HepG2 (cell line): Measurements from ENCODE around the gene POU2F2. TPM values are rescaled to one million over a fixed set of nuclear protein-coding genes. Genes with fewer than 3 reads are reported as not detected.
A peak's percentile ranks its signal among the peaks of the same experiment; 100 is the strongest.

Experiments
- ATAC-seq: fragments of 200-7000 bp; cut with Tn5 transposase; 3 replicates; pipeline ENCODE4 v1.9.1; 2020; ENCODE audit warnings: mild to moderate bottlenecking, moderate library complexity
- BruUV-seq: library from RNA; stranded (reverse); fragments of 400-500 nt; replicated peaks from 2 replicates; lab custom pipeline; 2021; lab: Mats Ljungman, UMichigan
- CTCF ChIA-PET: fragments of 300-600 bp; formaldehyde crosslinking; extraction: SDS; loops from one replicate; lab custom pipeline; 2021; ENCODE audit warnings: low total read pairs, inconsistent platforms, low intra/inter-chr PET ratio; lab: Yijun Ruan, JAX
- POLR2A ChIA-PET: fragments of 350-600 bp; sonication (Branson Sonifier 250); formaldehyde crosslinking; loops from one replicate; lab custom pipeline; 2020; ENCODE audit warnings: antibody characterized with exemption, inconsistent platforms; lab: Yijun Ruan, JAX
- DNase-seq: peaks from one replicate; pipeline ENCODE4 v3.0.0-alpha.2; 2015; ENCODE audit warnings: low spot score
- FAIRE-seq: peaks from 3 replicates; lab custom pipeline; 2011; peaks lifted over from hg19 to GRCh38; lab: Jason Lieb, UNC
- H2AFZ ChIP-seq: one replicate; pipeline ENCODE4 v1.6.1; 2011; ENCODE audit warnings: low read length, inconsistent platforms
- H3K27ac ChIP-seq: fragments of 300-600 bp; 3 replicates; pipeline ENCODE4 v1.8.0; 2011; ENCODE audit warnings: mixed run types, mild to moderate bottlenecking, mixed read lengths, low read length, inconsistent platforms; ENCODE audit not compliant: insufficient read depth; ENCODE audit errors: extremely low read length
- H3K27me3 ChIP-seq, 2 experiments: fragments of 200-600 bp in 1 of 2; 2 replicates in 1 of 2; 3 replicates in 1 of 2; pipeline versions ENCODE4 v1.6.0 to v1.8.0; 2011; ENCODE audit warnings: low read length in 2 of 2, mild to moderate bottlenecking in 2 of 2, moderate library complexity in 2 of 2, inconsistent platforms in 1 of 2; ENCODE audit not compliant: insufficient read depth in 2 of 2, control insufficient read depth in 1 of 2
- H3K36me3 ChIP-seq, 2 experiments: fragments of 200-600 bp in 1 of 2; replicated peaks in 1 of 2; 2 replicates in 1 of 2; 3 replicates in 1 of 2; pipeline versions ENCODE4 v1.5.1 to v1.8.0; 2011; ENCODE audit warnings: low read length in 2 of 2, inconsistent platforms in 1 of 2; ENCODE audit not compliant: insufficient read depth in 2 of 2, control insufficient read depth in 1 of 2
- H3K4me1 ChIP-seq: 2 replicates; pipeline ENCODE4 v1.5.1; 2012; ENCODE audit warnings: low read length, inconsistent platforms; ENCODE audit not compliant: insufficient read depth
- H3K4me2 ChIP-seq: 2 replicates; pipeline ENCODE4 v1.6.0; 2011; ENCODE audit warnings: low read depth, low read length, inconsistent platforms
- H3K4me3 ChIP-seq, 3 experiments: fragments of 200-600 bp in 1 of 3; sonication (generic), shearing (Covaris generic) in 1 of 3; replicated peaks in 1 of 3; 2 replicates each; pipeline ENCODE4 v1.5.1; 2011 to 2016; ENCODE audit warnings: low read length in 3 of 3, inconsistent platforms in 2 of 3, low read depth in 2 of 3, mild to moderate bottlenecking in 2 of 3, control low read depth in 1 of 3, mixed read lengths in 1 of 3; ENCODE audit not compliant: insufficient read depth in 1 of 3
- H3K79me2 ChIP-seq: one replicate; pipeline ENCODE4 v1.6.1; 2011; ENCODE audit warnings: low read length, inconsistent platforms; ENCODE audit not compliant: insufficient read depth
- H3K9ac ChIP-seq: 2 replicates; pipeline ENCODE4 v1.6.0; 2011; ENCODE audit warnings: mild to moderate bottlenecking, low read depth, low read length, inconsistent platforms; ENCODE audit not compliant: insufficient read depth
- H3K9me3 ChIP-seq: 2 replicates; pipeline ENCODE4 v1.5.1; 2012; ENCODE audit warnings: mild to moderate bottlenecking, low read length
- H4K20me1 ChIP-seq: 2 replicates; pipeline ENCODE4 v1.6.0; 2011; ENCODE audit warnings: inconsistent platforms, mild to moderate bottlenecking, low read length, moderate library complexity; ENCODE audit not compliant: insufficient read depth
- CEBPG ChIP-seq: IDR thresholded peaks from 2 replicates; pipeline ENCODE4 v1.6.1; 2016
- GLI4 ChIP-seq: sonication (generic); formaldehyde crosslinking; IDR thresholded peaks from 2 replicates; pipeline ENCODE4 v1.5.1; 2020; ENCODE audit warnings: missing genetic modification reagents, mild to moderate bottlenecking, moderate library complexity, borderline replicate concordance
- LCORL ChIP-seq, 2 experiments: fragments of 450-650 bp in 1 of 2; sonication (generic) in 1 of 2; formaldehyde crosslinking in 1 of 2; IDR thresholded peaks; 2 replicates each; pipeline versions ENCODE4 v1.5.0 to v1.6.1; 2017 to 2020; ENCODE audit warnings: antibody characterized with exemption in 1 of 2, missing genetic modification reagents in 1 of 2
- THYN1 ChIP-seq: sonication (generic); formaldehyde crosslinking; IDR thresholded peaks from 2 replicates; pipeline ENCODE4 v1.8.1; 2023; ENCODE audit warnings: low read depth, mild to moderate bottlenecking, moderate library complexity, missing genetic modification reagents, borderline replicate concordance
- ZNF350 ChIP-seq: sonication (generic); formaldehyde crosslinking; IDR thresholded peaks from 2 replicates; pipeline ENCODE4 v1.4.0; 2020; ENCODE audit warnings: mild to moderate bottlenecking, low read depth, missing genetic modification reagents, borderline replicate concordance
- ZNF746 ChIP-seq: sonication (generic); formaldehyde crosslinking; IDR thresholded peaks from 2 replicates; pipeline ENCODE4 v1.8.0; 2022; ENCODE audit warnings: mild to moderate bottlenecking, missing genetic modification reagents
- ZSCAN9 ChIP-seq: IDR thresholded peaks from 2 replicates; pipeline ENCODE4 v1.6.1; 2016; ENCODE audit warnings: borderline replicate concordance
- WGBS: methylation state at CpG from one replicate; pipeline ENCODE4 v1.1.6; 2017; ENCODE audit warnings: low lambda C conversion rate; 5-methylcytosine and 5-hydroxymethylcytosine counted together
- in situ Hi-C: cut with HindIII; loops from 2 replicates; pipeline ENCODE4 v1.10.0; 2017; ENCODE audit warnings: low pct_unique_long_range_greater_than_20kb; ENCODE audit not compliant: extremely low pct_ligation_motif_present
- intact Hi-C: fragments of 100-400 bp; cut with micrococcal nuclease; formaldehyde crosslinking; loops from one replicate; pipeline ENCODE4 v1.10.0; 2022; ENCODE audit not compliant: unreplicated experiment
- polyA plus RNA-seq, 8 experiments: library from polyadenylated mRNA; depleted of rRNA in 3 of 8; stranded (reverse) in 7 of 8; unstranded in 1 of 8; fragments of >200 nt; fragmentation: Illumina TruSeq in 4 of 8; extraction: Trizol in 4 of 8; gene quantifications; 2 replicates each; pipeline versions ENCODE4 v1.2.1 to v1.2.3, GENCODE V29; 2011 to 2016; ENCODE audit warnings: low read depth in 4 of 8, missing spikeins in 1 of 8, mixed read lengths in 1 of 8; ENCODE audit not compliant: insufficient read depth in 1 of 8
- total RNA-seq, 5 experiments: library from RNA; depleted of rRNA; stranded (reverse); fragments of >200 nt; fragmentation: Illumina TruSeq; extraction: Trizol; gene quantifications; 2 replicates each; pipeline ENCODE4 v1.2.3, GENCODE V29; 2016; ENCODE audit warnings: low read depth in 1 of 5
- TF ChIP-seq, protein P1 (sequence below): IDR thresholded peaks from 2 replicates; pipeline ENCODE4 v1.6.1; 2016; ENCODE audit warnings: missing biosample characterization, missing genetic modification reagents, low read depth
- TF ChIP-seq, protein P2 (sequence below): sonication (generic); formaldehyde crosslinking; IDR thresholded peaks from 2 replicates; pipeline ENCODE4 v1.4.0; 2020; ENCODE audit warnings: mild to moderate bottlenecking, missing genetic modification reagents

Gene POU2F2
- total and polyA plus RNA-seq, 2 of the 13 experiments (the other 11 are each of a cell fraction or from before 2014, with no cell fraction given) = 0.09 to 0.17 TPM

DNA sequence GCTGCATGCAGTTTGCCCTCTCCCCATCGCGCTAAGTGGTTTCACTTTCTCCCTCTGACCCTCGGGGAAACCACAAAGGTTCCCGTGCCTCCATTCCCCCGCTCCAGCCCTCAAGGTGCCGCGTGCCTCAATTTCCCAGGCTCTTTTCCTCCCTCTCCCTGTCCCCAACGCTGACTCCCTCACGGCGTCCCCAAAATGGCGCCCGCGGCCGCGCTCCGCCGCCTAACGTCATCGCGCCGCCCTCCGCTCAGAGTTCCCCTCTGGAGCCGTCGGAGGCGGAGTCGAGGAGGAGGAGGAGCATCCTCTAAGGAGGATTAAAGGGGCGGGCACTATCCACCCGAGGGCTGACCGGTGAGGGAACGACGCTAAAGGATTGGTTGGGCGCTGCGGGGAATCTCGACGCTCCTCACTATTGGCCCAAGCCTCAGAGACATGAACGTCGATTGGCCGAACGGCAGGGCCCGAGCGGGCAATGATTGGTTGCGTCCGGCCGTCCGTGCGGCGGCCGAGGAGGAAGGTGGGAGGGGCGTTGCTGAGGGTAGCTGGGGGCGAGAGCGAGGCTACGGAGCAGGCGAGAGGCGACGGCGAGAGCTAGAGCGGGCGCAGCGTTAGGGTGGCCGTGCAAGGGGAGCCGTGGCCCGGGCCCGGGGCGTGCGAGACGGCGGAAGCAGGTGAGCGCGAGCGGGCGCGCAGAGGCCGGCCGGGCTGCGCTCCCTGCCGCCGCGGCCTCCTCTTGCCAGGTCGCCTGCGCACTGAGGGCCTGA lies 56.4 kb downstream of the POU2F2 start, which contains the start of gene ZNF574 (continued):
- TF ChIP-seq ZNF350 (CRISPR knock-in tag) (peak; percentile 67; the same call in 1 of the 2 replicates), CEBPG (CRISPR knock-in tag) (no peak), ZSCAN9 (CRISPR knock-in tag) (0 out of 2 replicates have a peak, but pooled peaks have one; percentile 42), GLI4 (CRISPR knock-in tag) (peak; percentile 95; the same call in 1 of the 2 replicates), THYN1 (CRISPR knock-in tag) (no peak)

DNA sequence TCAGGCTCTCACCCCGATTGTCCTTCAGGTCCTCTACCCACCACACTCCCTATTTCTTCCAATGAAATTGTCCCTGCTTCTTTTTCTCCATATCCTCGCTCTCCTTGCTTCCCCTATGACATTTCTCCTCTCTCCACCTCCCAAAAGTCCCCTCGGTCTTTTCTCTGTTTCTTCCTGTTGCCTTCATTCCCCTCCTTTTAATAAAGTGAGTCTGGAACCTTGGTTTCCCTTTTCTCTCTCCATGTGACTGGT lies 57.0 kb downstream of the POU2F2 start:
- peak; percentile 46; the same call in 1 of the 2 replicates for TF ChIP-seq ZNF746 (CRISPR knock-in tag)
- TF ChIP-seq, protein P1, sequence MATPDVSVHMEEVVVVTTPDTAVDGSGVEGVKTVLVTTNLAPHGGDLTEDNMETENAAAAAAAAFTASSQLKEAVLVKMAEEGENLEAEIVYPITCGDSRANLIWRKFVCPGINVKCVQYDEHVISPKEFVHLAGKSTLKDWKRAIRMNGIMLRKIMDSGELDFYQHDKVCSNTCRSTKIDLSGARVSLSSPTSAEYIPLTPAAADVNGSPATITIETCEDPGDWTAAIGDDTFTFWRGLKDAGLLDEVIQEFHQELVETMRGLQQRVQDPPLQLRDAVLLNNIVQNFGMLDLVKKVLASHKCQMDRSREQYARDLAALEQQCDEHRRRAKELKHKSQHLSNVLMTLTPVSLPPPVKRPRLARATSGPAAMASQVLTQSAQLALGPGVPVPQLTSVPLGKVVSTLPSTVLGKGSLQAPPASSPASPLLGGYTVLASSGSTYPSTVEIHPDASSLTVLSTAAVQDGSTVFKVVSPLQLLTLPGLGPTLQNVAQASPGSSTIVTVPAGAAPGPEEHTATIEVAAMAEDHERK (CRISPR knock-in tag) = no peak
- 0 out of 2 replicates have a peak, but pooled peaks have one; percentile 59 for TF ChIP-seq LCORL (IDR thresholded peaks at IDR 0.05)
- no peak for TF ChIP-seq LCORL (CRISPR knock-in tag; IDR thresholded peaks at IDR 0.05)
- TF ChIP-seq, protein P2, sequence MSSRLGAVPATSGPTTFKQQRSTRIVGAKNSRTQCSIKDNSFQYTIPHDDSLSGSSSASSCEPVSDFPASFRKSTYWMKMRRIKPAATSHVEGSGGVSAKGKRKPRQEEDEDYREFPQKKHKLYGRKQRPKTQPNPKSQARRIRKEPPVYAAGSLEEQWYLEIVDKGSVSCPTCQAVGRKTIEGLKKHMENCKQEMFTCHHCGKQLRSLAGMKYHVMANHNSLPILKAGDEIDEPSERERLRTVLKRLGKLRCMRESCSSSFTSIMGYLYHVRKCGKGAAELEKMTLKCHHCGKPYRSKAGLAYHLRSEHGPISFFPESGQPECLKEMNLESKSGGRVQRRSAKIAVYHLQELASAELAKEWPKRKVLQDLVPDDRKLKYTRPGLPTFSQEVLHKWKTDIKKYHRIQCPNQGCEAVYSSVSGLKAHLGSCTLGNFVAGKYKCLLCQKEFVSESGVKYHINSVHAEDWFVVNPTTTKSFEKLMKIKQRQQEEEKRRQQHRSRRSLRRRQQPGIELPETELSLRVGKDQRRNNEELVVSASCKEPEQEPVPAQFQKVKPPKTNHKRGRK (CRISPR knock-in tag) = peak; percentile 66; the same call in 1 of the 2 replicates
- TF ChIP-seq, all 625 proteins: peak for 3
- peaks cover 3 to 7% of the 10 kb centered on the region in 2 experiments; a peak in 2 of 5 replicates for H3K27me3 ChIP-seq
- H2AFZ ChIP-seq = peak overlapping the region; percentile 89
- peaks cover 28% of the 10 kb centered on the region for H3K4me1 ChIP-seq
- H3K27ac ChIP-seq = peak overlapping the region; percentile 90
- peak overlapping the region; percentile 70 to 78 (median 75) for H3K4me3 ChIP-seq
- H3K79me2 ChIP-seq = peaks cover 22% of the 10 kb centered on the region
- TSS peak; percentile 95 for BruUV-seq
- DNase-seq (no peak), ATAC-seq (no peak), FAIRE-seq (no peak)
- ChIA-PET CTCF (no interaction called here), POLR2A (no interaction called here)
- H3K36me3 ChIP-seq = peaks cover 15 to 18% of the 10 kb centered on the region in 2 experiments; a peak in 4 of 5 replicates
- intact Hi-C loops (no loop called here), in situ Hi-C loops (no loop called here)
- peak overlapping the region; percentile 91 for H3K4me2 ChIP-seq
- H3K9me3 ChIP-seq = no peaks in the 10 kb centered on the region
- H3K9ac ChIP-seq = peak overlapping the region; percentile 94
- H4K20me1 ChIP-seq = peaks cover 16% of the 10 kb centered on the region
- WGBS = 21% methylated on average over 3 of the region's 3 CpGs
